GM12878 (cell line): ENCODE data around the gene PRKG1. TPM values are rescaled to one million over a fixed set of nuclear protein-coding genes. Genes with fewer than 3 reads are reported as not detected.

Source experiments
- ATAC-seq: fragments of 200-7000 bp; cut with Tn5 transposase; 3 replicates; pipeline ENCODE4 v1.9.1; 2020; ENCODE audit warnings: mild to moderate bottlenecking, moderate library complexity
- BruUV-seq: library from RNA; stranded (reverse); fragments of 400-500 nt; replicated peaks from 2 replicates; lab custom pipeline; 2021; lab: Mats Ljungman, UMichigan
- CTCF ChIA-PET: fragments of 300-600 bp; sonication (Branson Sonifier 250); formaldehyde crosslinking; extraction: SDS; loops from one replicate; lab custom pipeline; 2021; ENCODE audit warnings: inconsistent platforms; lab: Yijun Ruan, JAX
- POLR2A ChIA-PET: fragments of 350-600 bp; formaldehyde crosslinking; extraction: SDS; loops from one replicate; lab custom pipeline; 2021; ENCODE audit warnings: inconsistent platforms; lab: Charles Lee
- RAD21 ChIA-PET: fragments of 300-600 bp; sonication (Branson Sonifier 250); formaldehyde crosslinking; loops from one replicate; lab custom pipeline; 2023; ENCODE audit warnings: antibody characterized with exemption; ENCODE audit not compliant: unreplicated experiment; lab: Charles Lee
- SMC1A ChIA-PET: fragments of 300-600 bp; sonication (Branson Sonifier 250); formaldehyde crosslinking; loops from one replicate; lab custom pipeline; 2023; ENCODE audit not compliant: unreplicated experiment, uncharacterized antibody; lab: Charles Lee
- DNase-seq: peaks from one replicate; pipeline ENCODE4 v3.0.0-alpha.2; 2011; ENCODE audit warnings: low read depth, low spot score
- FAIRE-seq: peaks from 3 replicates; lab custom pipeline; 2011; peaks lifted over from hg19 to GRCh38; lab: Jason Lieb, UNC
- H2AFZ ChIP-seq: 2 replicates; pipeline ENCODE4 v1.6.0; 2011; ENCODE audit warnings: low read depth, low read length, control low read depth; ENCODE audit not compliant: control insufficient read depth
- H3K27ac ChIP-seq: 2 replicates; pipeline ENCODE4 v1.5.1; 2011; ENCODE audit warnings: control low read depth; ENCODE audit not compliant: control insufficient read depth, insufficient read depth
- H3K27me3 ChIP-seq, 2 experiments: replicated peaks in 1 of 2; 2 replicates each; pipeline versions ENCODE4 v1.6.0 to v1.6.1; 2011; ENCODE audit warnings: low read length in 1 of 2; ENCODE audit not compliant: control insufficient read depth in 2 of 2, insufficient read depth in 2 of 2
- H3K36me3 ChIP-seq, 2 experiments: 2 replicates each; pipeline ENCODE4 v1.5.1; 2011; ENCODE audit warnings: low read length in 1 of 2; ENCODE audit not compliant: control insufficient read depth in 2 of 2, insufficient read depth in 2 of 2
- H3K4me1 ChIP-seq: 2 replicates; pipeline ENCODE4 v1.6.1; 2011; ENCODE audit warnings: mild to moderate bottlenecking, low read length, moderate library complexity, mixed read lengths; ENCODE audit not compliant: control insufficient read depth, insufficient read depth
- H3K4me2 ChIP-seq: 2 replicates; pipeline ENCODE4 v1.6.0; 2011; ENCODE audit warnings: control low read depth; ENCODE audit not compliant: control insufficient read depth, insufficient read depth
- H3K4me3 ChIP-seq: fragments of 200-600 bp; sonication (generic); 2 replicates; pipeline ENCODE4 v1.5.1; 2016
- H3K79me2 ChIP-seq: 2 replicates; pipeline ENCODE4 v1.6.0; 2011; ENCODE audit warnings: low read length; ENCODE audit not compliant: control insufficient read depth, insufficient read depth
- H3K9ac ChIP-seq: 2 replicates; pipeline ENCODE4 v1.8.0; 2011; ENCODE audit warnings: low read length, control low read depth, mixed read lengths; ENCODE audit not compliant: control insufficient read depth, insufficient read depth
- H3K9me3 ChIP-seq: replicated peaks from 3 replicates; pipeline ENCODE4 v1.5.1; 2011; ENCODE audit warnings: mild to moderate bottlenecking, low read length; ENCODE audit not compliant: control insufficient read depth, insufficient read depth
- H4K20me1 ChIP-seq: 2 replicates; pipeline ENCODE4 v1.6.0; 2011; ENCODE audit not compliant: control insufficient read depth, insufficient read depth
- IKZF1 ChIP-seq: fragments of 450-650 bp; conservative IDR thresholded peaks from 2 replicates; pipeline ENCODE4 v1.6.1; 2017; ENCODE audit warnings: antibody characterized with exemption, mild to moderate bottlenecking
- SUPT20H ChIP-seq: IDR thresholded peaks from 2 replicates; pipeline ENCODE4 v1.6.1; 2011; ENCODE audit warnings: low read depth, mild to moderate bottlenecking, low read length, moderate library complexity, borderline replicate concordance; ENCODE audit not compliant: control insufficient read depth
- TCF7 ChIP-seq: IDR thresholded peaks from 2 replicates; pipeline ENCODE4 v1.6.1; 2014; ENCODE audit warnings: antibody characterized with exemption, borderline replicate concordance
- WGBS: methylation state at CpG from one replicate; pipeline ENCODE4 v1.1.6; 2016; ENCODE audit warnings: low lambda C conversion rate; ENCODE audit not compliant: insufficient replicate concordance, insufficient coverage; ENCODE audit errors: missing lambda C conversion rate; 5-methylcytosine and 5-hydroxymethylcytosine counted together
- in situ Hi-C: fragments of 300-500 bp; cut with MboI; formaldehyde crosslinking; loops from 9 replicates; pipeline ENCODE4 v1.14.3; 2018; ENCODE audit warnings: mixed read lengths
- intact Hi-C: fragments of 100-400 bp; cut with micrococcal nuclease; formaldehyde crosslinking; loops from one replicate; pipeline ENCODE4 v1.14.2; 2022; ENCODE audit not compliant: unreplicated experiment
- polyA plus RNA-seq, 11 experiments: library from polyadenylated mRNA; depleted of rRNA in 4 of 11; unstranded in 6 of 11; stranded (reverse) in 5 of 11; fragments of >200 nt; fragmentation: Nextera tagmentation in 4 of 11; fragmentation: Illumina TruSeq in 1 of 11; extraction: Ambion mirVana in 4 of 11; extraction: Trizol in 1 of 11; gene quantifications; 1 replicate in 1 of 11; 2 replicates in 10 of 11; pipeline versions ENCODE4 v1.2.1 to v1.2.3, GENCODE V29; 2011 to 2016; ENCODE audit warnings: inconsistent platforms in 2 of 11, missing spikeins in 2 of 11, low read depth in 1 of 11
- total RNA-seq, 4 experiments: library from RNA; depleted of rRNA in 3 of 4; stranded (reverse); fragments of >200 nt in 3 of 4; fragmentation: Illumina TruSeq in 1 of 4; extraction: Trizol in 1 of 4; gene quantifications; 2 replicates each; pipeline versions ENCODE4 v1.2.1 to v1.2.3, GENCODE V29; 2013 to 2021
- TF ChIP-seq, protein P1 (sequence below): IDR thresholded peaks from 2 replicates; pipeline ENCODE4 v1.6.1; 2012; ENCODE audit warnings: mild to moderate bottlenecking, low read depth, low read length
- TF ChIP-seq, protein P2 (sequence below): fragments of 450-650 bp; formaldehyde crosslinking; IDR thresholded peaks from 2 replicates; pipeline ENCODE4 v1.5.0; 2022; ENCODE audit warnings: mild to moderate bottlenecking, missing genetic modification characterization

PRKG1 gene
- total and polyA plus RNA-seq, 10 of the 15 experiments (the other 5 are each of a cell fraction or from before 2014, with no cell fraction given) = 0.04 to 0.05 TPM; not detected in 8

DNA sequence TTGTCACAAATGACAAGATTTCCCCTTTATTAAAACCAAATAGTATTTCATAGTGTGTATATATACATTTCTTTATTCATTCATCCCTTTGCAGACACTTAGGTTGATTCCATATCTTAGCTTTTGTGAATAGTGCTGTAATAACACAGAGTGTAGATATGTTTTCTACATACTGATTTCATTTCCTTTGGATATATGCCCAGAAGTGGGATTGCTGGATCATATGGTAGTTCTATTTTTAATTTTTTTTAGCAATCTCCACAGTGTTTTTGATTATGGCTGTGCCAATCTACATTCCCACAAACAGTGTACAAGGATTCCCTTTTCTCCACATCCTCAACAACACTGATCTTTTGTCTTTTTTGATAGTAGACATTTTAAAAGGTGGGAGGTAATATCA lies 578.7 kb downstream of the PRKG1 start:
- no peak overlapping the region for H3K4me2 ChIP-seq
- H3K27ac ChIP-seq = no peak overlapping the region
- H2AFZ ChIP-seq = no peak overlapping the region
- ATAC-seq (no peak), FAIRE-seq (no peak), DNase-seq (no peak)
- TF ChIP-seq, protein P1, sequence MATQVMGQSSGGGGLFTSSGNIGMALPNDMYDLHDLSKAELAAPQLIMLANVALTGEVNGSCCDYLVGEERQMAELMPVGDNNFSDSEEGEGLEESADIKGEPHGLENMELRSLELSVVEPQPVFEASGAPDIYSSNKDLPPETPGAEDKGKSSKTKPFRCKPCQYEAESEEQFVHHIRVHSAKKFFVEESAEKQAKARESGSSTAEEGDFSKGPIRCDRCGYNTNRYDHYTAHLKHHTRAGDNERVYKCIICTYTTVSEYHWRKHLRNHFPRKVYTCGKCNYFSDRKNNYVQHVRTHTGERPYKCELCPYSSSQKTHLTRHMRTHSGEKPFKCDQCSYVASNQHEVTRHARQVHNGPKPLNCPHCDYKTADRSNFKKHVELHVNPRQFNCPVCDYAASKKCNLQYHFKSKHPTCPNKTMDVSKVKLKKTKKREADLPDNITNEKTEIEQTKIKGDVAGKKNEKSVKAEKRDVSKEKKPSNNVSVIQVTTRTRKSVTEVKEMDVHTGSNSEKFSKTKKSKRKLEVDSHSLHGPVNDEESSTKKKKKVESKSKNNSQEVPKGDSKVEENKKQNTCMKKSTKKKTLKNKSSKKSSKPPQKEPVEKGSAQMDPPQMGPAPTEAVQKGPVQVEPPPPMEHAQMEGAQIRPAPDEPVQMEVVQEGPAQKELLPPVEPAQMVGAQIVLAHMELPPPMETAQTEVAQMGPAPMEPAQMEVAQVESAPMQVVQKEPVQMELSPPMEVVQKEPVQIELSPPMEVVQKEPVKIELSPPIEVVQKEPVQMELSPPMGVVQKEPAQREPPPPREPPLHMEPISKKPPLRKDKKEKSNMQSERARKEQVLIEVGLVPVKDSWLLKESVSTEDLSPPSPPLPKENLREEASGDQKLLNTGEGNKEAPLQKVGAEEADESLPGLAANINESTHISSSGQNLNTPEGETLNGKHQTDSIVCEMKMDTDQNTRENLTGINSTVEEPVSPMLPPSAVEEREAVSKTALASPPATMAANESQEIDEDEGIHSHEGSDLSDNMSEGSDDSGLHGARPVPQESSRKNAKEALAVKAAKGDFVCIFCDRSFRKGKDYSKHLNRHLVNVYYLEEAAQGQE = no peak
- no peak for TF ChIP-seq TCF7
- H3K79me2 ChIP-seq = no peaks in the 10 kb centered on the region
- no peak overlapping the region for H3K9ac ChIP-seq
- no peaks in the 10 kb centered on the region for H3K9me3 ChIP-seq
- H3K4me1 ChIP-seq = no peaks in the 10 kb centered on the region
- ChIA-PET POLR2A (no interaction called here), SMC1A (interaction anchor here (1.1 to 1.6 kb wide), 3 partner anchors 10 to 49 kb away, joined by 3 to 4 read pairs (median 3); no protein-coding TSS in a partner anchor), CTCF (no interaction called here), RAD21 (no interaction called here)
- H3K27me3 ChIP-seq = peaks cover 0 to 2% of the 10 kb centered on the region in 2 experiments; a peak in 1 of 4 replicates
- no peaks in the 10 kb centered on the region for H3K36me3 ChIP-seq
- no peaks in the 10 kb centered on the region for H4K20me1 ChIP-seq
- in situ Hi-C loops (no loop called here), intact Hi-C loops (no loop called here)
- BruUV-seq = no TSS peak
- no peak overlapping the region for H3K4me3 ChIP-seq

DNA sequence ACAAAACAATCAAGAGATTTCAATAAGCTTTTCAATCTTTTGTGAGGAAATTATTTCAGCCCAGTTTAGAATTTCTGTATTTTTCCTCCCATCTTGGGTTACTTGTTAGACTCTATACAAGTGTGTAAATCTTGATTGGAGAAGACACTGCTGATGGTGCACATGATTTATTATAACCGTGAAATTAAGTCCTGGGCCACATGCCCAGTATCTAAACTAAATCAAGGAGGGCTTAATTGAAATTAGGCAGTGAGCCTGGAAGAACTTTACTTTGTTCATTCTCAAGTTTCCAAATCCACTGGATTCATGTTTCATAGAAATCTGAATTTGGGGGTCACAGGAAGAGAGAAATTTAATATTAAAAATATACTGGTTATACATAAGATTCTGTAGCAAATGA lies 580.6 kb downstream of the PRKG1 start:
- H3K79me2 ChIP-seq = no peaks in the 10 kb centered on the region
- no peaks in the 10 kb centered on the region for H3K9me3 ChIP-seq
- RAD21 ChIA-PET = no interaction called here
- no peak overlapping the region for H3K27ac ChIP-seq
- WGBS = 16% methylated on average over 1 of the region's 1 CpG
- no peaks in the 10 kb centered on the region for H3K4me1 ChIP-seq
- POLR2A ChIA-PET = no interaction called here
- FAIRE-seq (no peak), ATAC-seq (no peak)
- SMC1A ChIA-PET = interaction anchor here (1.5 kb wide), 1 partner anchor 10 kb away, joined by 3 read pairs; no protein-coding TSS in a partner anchor
- H2AFZ ChIP-seq = no peak overlapping the region
- no peak overlapping the region for H3K9ac ChIP-seq
- H3K4me3 ChIP-seq = no peak overlapping the region
- no peaks in the 10 kb centered on the region for H4K20me1 ChIP-seq
- H3K4me2 ChIP-seq = no peak overlapping the region
- no peak for TF ChIP-seq SUPT20H
- TF ChIP-seq IKZF1 = no peak
- TF ChIP-seq, protein P2, sequence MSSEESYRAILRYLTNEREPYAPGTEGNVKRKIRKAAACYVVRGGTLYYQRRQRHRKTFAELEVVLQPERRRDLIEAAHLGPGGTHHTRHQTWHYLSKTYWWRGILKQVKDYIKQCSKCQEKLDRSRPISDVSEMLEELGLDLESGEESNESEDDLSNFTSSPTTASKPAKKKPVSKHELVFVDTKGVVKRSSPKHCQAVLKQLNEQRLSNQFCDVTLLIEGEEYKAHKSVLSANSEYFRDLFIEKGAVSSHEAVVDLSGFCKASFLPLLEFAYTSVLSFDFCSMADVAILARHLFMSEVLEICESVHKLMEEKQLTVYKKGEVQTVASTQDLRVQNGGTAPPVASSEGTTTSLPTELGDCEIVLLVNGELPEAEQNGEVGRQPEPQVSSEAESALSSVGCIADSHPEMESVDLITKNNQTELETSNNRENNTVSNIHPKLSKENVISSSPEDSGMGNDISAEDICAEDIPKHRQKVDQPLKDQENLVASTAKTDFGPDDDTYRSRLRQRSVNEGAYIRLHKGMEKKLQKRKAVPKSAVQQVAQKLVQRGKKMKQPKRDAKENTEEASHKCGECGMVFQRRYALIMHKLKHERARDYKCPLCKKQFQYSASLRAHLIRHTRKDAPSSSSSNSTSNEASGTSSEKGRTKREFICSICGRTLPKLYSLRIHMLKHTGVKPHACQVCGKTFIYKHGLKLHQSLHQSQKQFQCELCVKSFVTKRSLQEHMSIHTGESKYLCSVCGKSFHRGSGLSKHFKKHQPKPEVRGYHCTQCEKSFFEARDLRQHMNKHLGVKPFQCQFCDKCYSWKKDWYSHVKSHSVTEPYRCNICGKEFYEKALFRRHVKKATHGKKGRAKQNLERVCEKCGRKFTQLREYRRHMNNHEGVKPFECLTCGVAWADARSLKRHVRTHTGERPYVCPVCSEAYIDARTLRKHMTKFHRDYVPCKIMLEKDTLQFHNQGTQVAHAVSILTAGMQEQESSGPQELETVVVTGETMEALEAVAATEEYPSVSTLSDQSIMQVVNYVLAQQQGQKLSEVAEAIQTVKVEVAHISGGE (CRISPR knock-in tag) = no peak
- TF ChIP-seq, all 136 proteins: peak for 0
- no TSS peak for BruUV-seq
- no peak for DNase-seq
- CTCF ChIA-PET = interaction anchor here (1.5 kb wide), 1 partner anchor 15 kb away, joined by 5 read pairs; no protein-coding TSS in a partner anchor
- intact Hi-C loops (no loop called here), in situ Hi-C loops (no loop called here)
- H3K27me3 ChIP-seq = peaks cover 0 to 2% of the 10 kb centered on the region in 2 experiments; a peak in 1 of 4 replicates
- H3K36me3 ChIP-seq = no peaks in the 10 kb centered on the region
